ENCODE data around the gene STK25. TPM values are rescaled to one million over a fixed set of nuclear protein-coding genes. Genes with fewer than 3 reads are reported as not detected.

STK25 gene
- total and polyA plus RNA-seq, 2 of the 8 experiments (the other 6 are each of a cell fraction or from before 2014, with no cell fraction given), result 159 to 546 TPM

- no peak for TF ChIP-seq BACH1 (IDR thresholded peaks at IDR 0.05; ENCODE audit: low read length)
Observed at GRCh38 chr2:241500431-241500975, 7.9 kb downstream of the STK25 start (continued).
